ENCODE measurements around the gene THADA.
"Not testable (repeated sequence)": the region's sequence is repeated elsewhere in the genome, so short reads cannot be mapped to it uniquely, and the experiment has no call there.

Gene THADA

DNA sequence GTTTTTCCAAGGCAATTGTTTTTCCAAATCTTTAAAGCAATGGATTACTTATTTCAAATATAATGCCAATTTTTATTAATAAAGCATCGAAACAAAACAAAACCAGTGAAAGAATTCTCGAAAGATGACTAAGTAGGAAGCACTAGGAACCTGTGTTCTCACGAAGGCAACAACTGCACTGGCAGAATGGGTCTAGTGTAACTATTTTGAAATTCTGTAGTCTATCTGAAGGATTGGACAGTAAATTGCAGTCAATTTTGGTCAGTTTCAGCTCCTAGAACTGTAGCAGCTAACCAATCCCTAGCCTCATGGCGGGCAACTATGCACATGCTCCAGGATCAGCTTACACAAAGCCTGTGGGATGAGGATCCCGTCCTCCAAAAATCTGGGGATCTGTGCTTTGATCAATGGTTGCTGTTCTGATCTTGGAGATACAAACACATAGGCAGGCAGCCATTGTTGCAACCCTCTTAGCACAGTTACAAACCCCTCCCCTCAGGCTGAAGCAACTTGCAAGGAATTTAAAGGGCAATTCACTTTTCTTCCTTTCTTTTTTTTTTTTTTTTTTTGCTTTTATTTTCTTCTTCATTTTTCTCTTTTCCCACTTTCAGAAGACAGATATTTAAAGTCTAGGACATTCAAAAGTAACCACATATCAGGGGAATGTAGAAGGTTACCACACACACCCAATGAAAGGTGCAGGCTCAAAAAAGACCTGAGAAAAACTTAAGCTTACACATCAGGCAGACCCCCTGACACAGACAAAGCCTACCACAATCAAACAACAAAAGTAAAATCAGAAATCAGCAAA is 147.6 kb downstream of the THADA start:
- no peak for DNase-seq (ENCODE audit: extremely low spot score)
- ChIA-PET POLR2A (no interaction called here), CTCF (interaction anchor here (1.0 to 1.5 kb wide), 2 partner anchors 47 to 61 kb away, joined by 3 to 4 read pairs; no protein-coding TSS in a partner anchor)
- TF ChIP-seq, protein P1, sequence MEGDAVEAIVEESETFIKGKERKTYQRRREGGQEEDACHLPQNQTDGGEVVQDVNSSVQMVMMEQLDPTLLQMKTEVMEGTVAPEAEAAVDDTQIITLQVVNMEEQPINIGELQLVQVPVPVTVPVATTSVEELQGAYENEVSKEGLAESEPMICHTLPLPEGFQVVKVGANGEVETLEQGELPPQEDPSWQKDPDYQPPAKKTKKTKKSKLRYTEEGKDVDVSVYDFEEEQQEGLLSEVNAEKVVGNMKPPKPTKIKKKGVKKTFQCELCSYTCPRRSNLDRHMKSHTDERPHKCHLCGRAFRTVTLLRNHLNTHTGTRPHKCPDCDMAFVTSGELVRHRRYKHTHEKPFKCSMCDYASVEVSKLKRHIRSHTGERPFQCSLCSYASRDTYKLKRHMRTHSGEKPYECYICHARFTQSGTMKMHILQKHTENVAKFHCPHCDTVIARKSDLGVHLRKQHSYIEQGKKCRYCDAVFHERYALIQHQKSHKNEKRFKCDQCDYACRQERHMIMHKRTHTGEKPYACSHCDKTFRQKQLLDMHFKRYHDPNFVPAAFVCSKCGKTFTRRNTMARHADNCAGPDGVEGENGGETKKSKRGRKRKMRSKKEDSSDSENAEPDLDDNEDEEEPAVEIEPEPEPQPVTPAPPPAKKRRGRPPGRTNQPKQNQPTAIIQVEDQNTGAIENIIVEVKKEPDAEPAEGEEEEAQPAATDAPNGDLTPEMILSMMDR (IDR thresholded peaks at IDR 0.05; ENCODE audit: control extremely low read depth, extremely low read depth, low read depth, missing control alignments), result no peak

DNA sequence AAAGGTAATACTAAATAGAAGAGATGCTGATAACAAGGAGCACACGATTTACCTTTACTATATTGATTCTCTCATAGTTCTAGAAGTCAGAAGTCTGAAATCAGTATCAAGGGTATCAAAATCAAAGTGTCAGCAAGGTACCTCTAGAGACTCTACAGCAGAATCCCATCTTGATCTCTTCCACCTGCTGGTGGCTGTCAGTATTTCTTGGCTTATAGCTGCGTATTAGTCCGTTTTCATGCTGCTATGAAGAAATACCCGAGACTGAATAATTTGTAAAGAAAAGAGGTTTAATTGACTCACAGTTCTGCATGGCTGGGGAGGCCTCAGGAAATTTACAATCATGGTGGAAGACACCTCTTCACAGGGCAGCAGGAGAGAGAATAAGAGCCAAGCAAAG is 149.1 kb downstream of the THADA start:
- POLR2A ChIA-PET, result not testable (repeated sequence)
- CTCF ChIA-PET, result interaction anchor here (0.8 kb wide), 1 partner anchor 9 kb away, joined by 3 read pairs; no protein-coding TSS in a partner anchor

GRCh38 chr2:43445781-43446180 is 150.1 kb downstream of the THADA start:
- POLR2A ChIA-PET, result no interaction called here
- CTCF ChIA-PET, result interaction anchor here (1.6 kb wide), 1 partner anchor 76 kb away, joined by 3 read pairs; no protein-coding TSS in a partner anchor
- TF ChIP-seq, protein P1 (IDR thresholded peaks at IDR 0.05; ENCODE audit: control extremely low read depth, extremely low read depth, low read depth, missing control alignments), result no peak
- no peak for DNase-seq (ENCODE audit: extremely low spot score)

More for the DNA sequence above, 149.1 kb downstream of the THADA start:
- not testable (repeated sequence) for DNase-seq (ENCODE audit: extremely low spot score)

DNA sequence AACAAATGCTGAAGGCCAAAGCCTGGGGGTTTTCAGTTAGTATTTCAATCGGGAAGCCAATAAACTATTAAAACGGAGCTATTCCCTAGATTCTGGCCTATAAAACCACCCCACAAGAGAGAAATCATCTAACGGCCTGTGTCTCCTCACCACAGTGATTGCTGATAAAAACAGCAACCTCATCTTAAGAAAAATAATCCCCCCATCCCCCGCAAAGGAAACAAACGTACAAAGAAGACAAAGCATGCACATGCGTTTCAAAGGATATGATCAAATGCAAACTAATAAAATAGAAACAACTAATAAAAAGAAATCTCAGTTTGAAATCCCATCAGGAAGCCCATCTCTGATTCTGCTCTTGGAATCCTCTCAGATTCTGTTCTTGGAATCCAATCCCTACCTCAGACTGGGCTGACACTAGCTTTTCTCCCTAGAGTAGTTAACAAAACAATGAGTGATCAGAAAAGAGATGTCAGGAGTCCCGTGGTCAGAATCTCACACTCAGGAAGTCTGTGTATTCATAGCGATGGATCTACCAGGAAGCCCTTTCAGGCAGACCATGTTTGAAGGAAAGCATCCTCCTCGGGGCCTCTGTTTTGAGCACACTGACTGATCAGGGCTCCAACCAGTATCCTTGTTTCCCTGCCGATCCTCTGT is 150.7 kb downstream of the THADA start:
- CTCF ChIA-PET, result interaction anchor here (1.6 to 1.8 kb wide), 2 partner anchors 40 to 77 kb away, joined by 3 to 5 read pairs; no protein-coding TSS in a partner anchor
- TF ChIP-seq, protein P1 (IDR thresholded peaks at IDR 0.05; ENCODE audit: control extremely low read depth, extremely low read depth, low read depth, missing control alignments), result no peak
- POLR2A ChIA-PET, result no interaction called here
- no peak for DNase-seq (ENCODE audit: extremely low spot score)

GRCh38 chr2:43443282-43443681 is 152.6 kb downstream of the THADA start:
- no peak for DNase-seq (ENCODE audit: extremely low spot score)
- TF ChIP-seq, protein P1 (IDR thresholded peaks at IDR 0.05; ENCODE audit: control extremely low read depth, extremely low read depth, low read depth, missing control alignments), result no peak
- POLR2A ChIA-PET, result no interaction called here
- CTCF ChIA-PET, result interaction anchor here (0.7 to 1.4 kb wide), 6 partner anchors 10 to 214 kb away, joined by 3 to 8 read pairs (median 5); no protein-coding TSS in a partner anchor

- DNase-seq (ENCODE audit: extremely low spot score), result no peak
- POLR2A ChIA-PET, result no interaction called here
- CTCF ChIA-PET, result interaction anchor here (0.9 to 1.5 kb wide), 4 partner anchors 14 to 40 kb away, joined by 3 to 4 read pairs (median 3); no protein-coding TSS in a partner anchor
- TF ChIP-seq, protein P1 (IDR thresholded peaks at IDR 0.05; ENCODE audit: control extremely low read depth, extremely low read depth, low read depth, missing control alignments), result no peak
Measured at GRCh38 chr2:43441195-43441594, 154.6 kb downstream of the THADA start.
